ENCODE results near the gene LRP6.

- TF ChIP-seq JUND (IDR thresholded peaks at IDR 0.05) (no peak), YY1 (IDR thresholded peaks at IDR 0.05) (no peak), CTCF (IDR thresholded peaks at IDR 0.05; ENCODE audit: low read depth, low read length, missing input control) (no peak), RAD21 (IDR thresholded peaks at IDR 0.05) (no peak), ATF3 (IDR thresholded peaks at IDR 0.05) (no peak), FOXA2 (IDR thresholded peaks at IDR 0.05) (no peak)
These were observed 14.3 kb upstream of the LRP6 start for GRCh38 chr12:12281134-12281533.
